Measurements from ENCODE around the gene OPRD1.
"Not testable (repeated sequence)": the region's sequence is repeated elsewhere in the genome, so short reads cannot be mapped to it uniquely, and the experiment has no call there.

Gene OPRD1

DNA sequence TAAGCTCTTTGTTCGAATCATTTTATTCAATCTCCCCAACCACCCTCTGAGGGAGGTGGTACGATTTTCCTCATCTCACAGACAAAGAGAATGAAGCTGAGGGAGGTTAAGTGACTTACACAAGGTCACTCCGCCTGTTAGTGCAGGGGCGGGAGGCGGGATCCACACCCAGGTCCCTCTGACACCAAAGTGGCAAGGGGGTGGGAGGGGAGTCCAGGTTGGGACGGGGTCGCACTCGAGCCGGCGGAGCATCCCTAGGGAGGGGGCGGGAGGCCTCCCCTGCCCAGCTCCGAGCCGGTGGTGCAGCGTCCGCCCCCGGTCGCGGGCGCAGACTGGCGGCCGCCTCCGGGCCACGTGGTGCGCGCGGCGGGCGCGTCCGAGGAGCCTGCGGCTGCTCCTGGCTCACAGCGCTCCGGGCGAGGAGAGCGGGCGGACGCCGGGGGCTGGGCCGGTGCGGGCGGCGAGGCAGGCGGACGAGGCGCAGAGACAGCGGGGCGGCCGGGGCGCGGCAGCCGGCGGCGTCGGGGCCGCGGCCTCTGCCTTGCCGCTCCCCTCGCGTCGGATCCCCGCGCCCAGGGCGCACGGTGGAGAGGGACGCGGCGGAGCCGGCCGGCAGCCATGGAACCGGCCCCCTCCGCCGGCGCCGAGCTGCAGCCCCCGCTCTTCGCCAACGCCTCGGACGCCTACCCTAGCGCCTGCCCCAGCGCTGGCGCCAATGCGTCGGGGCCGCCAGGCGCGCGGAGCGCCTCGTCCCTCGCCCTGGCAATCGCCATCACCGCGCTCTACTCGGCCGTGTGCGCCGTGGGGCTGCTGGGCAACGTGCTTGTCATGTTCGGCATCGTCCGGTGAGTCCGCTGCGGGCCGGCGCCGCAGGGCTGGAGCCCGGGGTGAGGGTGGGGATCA, at the start of gene OPRD1:
Gene OPRD1, plus strand, starts transcription at position 405 of the 903 bp plus-strand sequence. Its CDS starts 214 bp downstream, at position 619.
- DNase-seq, result peak; percentile 39

DNA sequence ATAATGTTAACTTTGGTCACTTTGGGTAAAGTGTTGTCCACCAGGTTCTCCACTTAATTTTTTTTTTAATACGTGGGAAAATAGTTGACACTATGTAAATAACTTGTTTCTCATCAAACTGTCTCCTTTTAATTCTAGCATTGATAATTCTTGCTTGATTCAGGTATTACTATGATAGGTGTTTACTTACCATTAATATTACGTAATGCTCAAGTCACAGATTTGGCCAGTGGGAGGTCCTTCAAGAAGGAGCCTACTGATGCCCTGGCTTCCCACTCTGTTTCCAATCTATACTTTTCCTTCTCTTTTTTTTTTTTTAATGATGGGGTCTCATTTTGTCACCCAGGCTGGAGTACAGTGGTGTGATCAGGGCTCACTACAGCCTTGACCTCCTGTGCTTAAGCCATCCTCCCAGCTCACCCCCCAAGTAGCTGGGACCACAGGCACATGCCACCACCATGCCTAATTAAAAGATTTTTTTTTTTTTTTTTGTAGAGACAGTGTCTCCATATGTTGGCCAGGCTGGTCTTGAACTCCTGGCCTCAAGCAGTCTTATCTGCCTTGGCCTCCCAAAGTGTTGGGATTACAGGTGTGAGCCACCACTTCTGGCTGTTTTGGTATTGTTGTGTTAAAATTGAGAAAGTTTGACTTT, 45.3 kb upstream of the OPRD1 start:
- DNase-seq, result no peak

DNA sequence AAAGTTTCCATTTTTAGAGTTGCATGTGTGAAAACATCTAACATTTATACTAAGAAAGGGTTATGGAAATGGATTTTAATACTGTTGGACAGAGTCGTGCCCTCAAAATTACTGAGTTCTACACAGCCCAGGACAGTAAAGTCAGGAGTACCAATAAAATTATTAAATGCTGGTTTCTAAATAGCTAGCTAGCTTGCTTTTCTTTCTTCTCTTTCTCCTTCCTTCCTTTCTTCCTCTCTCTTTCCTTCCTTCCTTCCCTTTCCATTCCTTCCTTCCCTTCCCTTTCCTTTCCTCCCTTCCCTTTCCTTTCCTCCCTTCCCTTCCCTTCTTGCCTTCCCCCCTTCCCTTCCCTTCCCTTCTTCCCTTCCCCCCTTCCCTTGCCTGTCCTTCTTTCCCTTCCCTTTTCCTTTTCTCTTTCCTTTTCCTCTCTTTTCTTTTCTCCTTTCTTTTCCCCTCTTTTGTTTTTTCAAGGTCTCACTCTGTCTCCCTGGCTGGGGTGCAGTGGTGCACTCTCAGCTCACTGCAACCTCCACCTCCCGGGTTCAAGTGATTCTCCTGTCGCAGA, 41.3 kb upstream of the OPRD1 start:
- DNase-seq, result no peak

DNA sequence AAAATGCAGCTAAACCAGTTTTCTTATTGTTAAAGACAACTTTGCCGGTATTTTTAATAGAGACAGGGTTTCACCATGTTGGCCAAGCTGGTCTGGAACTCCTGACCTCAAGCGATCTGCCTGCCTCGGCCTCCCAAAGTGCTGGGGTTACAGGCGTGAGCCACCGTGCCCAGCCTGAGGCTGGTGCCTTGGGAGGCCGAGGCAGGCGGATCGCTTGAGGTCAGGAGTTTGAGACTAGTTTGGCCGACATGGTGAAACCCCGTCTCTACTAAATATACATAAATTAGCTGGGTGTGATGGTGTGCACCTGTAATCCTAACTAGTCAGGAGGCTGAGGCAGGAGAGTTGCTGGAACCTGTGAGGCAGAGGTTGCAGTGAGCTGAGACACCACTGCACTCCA, 40.0 kb upstream of the OPRD1 start:
- DNase-seq, result not testable (repeated sequence)

DNA sequence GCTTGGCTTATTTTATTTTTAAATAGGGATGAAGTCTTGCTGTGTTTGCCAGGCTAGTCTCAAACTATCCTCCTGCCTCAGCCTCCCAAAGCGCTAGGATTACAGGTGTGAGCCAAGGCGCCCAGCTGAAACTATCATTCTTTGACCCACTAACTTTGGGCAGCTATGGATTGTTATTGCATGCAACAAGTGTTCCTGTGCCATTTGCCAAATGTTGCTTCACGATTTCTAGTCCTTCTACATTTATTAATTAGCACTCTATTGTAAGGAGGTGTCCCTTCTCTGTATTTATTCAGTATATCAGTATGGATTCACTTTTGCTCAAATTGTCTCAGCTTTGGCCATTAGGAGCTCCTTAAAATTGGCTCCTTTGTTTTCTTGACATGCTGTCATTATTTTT, 38.9 kb upstream of the OPRD1 start:
- no peak for DNase-seq

DNA sequence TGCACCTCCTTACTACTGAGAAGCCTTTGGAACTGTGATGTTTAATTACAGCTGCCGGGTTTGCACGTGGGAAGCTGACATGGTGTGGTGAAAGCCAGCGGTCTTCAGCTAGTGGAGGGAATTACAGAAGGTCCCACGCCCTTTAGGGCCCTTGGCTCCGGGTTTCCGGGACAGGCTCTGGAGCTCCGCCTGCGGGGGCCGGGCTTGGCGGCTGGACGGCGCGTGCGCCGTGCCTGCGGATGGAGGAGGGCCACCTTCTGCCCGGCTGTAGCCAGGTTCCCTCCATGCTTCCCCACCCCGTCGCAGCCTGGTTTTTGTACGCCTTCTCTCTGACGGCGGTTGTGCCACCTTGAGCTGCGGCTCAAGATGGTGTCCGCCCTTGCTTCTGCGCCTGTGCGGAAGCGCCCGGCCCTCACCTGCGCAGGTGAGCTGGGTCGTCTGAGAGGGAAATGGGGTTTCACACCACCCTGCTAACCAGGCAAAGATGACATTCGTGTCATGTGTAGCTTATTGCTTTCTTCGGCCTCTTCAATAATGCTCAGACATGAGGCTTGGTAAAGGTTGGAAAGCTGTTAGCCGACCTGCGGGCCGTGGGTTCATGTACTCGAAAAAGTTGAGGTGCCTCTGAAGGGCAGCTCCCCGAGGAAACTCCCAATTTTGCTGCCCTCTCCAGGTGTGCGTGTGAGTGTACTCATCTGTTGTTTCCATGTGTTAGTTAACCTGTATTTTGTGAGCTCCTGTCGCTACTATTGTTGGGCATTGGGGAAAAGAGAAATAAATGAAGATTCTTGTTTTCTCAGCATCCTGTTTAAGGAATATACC, 36.6 kb upstream of the OPRD1 start:
- peak; percentile 67 for DNase-seq

DNA sequence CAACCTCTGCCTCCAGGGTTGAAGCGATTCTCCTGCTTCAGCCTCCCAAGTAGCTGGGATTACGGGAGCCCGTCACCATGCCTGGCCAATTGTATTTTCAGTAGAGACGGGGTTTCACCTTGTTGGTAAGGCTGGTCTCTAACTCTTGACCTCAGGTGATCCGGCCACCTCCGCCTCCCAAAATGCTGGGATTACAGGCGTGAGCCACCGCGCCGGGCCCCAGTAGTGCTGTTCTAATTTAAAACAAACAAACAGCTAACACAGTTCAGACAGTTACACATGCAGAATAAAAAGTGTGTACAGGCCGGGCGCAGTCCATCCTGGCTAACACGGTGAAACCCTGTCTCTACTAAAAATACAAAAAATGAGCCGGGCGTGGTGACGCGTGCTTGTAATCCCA, 35.6 kb upstream of the OPRD1 start:
- DNase-seq, result no peak

DNA sequence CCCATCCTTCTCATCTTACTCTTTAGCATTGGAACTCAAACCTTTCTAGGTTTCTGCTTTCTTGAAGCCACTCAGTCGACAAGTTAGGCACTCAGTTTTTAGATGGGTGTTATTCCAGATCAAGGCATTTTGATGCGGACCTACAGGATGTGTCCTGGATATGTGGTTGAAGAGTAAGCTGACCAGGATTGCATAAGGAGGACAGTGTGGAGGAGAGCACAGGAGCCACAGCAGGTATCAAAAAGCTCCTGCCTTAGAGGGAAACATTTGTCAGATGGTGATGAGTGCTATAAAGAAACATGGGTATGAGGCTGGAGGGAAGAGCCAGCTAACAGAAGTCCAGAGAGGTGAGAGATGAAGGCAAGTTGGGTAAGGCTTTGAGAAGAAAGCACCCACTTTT, 33.9 kb upstream of the OPRD1 start:
- no peak for DNase-seq

DNA sequence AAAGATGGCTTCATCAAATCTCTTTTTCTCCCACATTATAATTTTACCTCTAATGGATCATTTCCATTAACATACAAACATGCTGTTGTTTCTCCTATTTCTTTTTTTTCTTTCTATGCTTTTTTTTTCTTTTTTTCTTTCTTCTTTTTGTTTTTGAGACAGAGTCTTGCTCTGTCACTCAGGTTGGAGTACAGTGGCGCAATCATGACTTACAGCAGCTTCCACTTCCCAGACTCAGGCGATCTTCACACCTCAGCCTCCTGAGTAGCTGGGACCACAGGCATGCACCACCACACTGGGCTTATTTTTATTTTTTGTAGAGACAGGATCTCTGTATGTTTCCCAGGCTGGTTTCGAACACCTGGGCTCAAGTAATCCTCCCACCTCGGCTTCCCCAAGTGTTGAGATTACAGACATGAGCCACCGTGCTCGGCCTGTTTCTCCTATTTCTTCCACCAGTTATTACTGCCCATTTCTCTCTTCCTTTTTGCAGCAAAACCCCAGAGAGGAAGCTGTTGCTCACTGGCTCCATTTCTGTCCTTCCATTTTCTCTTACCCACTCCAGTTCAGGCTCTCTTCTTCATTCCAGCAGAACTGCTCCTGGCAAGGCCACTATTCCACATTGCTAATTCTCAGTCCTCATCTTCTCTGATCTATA, 32.1 kb upstream of the OPRD1 start:
- no peak for DNase-seq

DNA sequence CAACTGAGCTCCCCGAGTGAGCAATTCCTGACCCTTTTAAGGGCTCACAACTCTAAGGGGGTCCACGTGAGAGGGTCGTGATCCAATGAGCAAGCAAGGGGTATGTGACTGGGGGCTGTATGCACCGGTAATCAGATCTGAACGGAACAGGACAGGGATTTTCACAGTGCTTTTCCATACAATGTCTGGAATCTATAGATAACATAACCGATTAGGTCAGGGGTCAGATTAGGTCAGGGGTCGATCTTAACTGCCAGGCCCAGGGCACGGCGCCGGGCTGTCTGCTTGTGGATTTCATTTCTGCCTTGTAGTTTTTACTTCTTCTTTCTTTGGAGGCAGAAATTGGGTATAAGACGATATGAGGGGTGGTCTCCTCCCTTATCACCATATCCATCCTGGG, 30.7 kb upstream of the OPRD1 start:
- DNase-seq, result no peak

DNA sequence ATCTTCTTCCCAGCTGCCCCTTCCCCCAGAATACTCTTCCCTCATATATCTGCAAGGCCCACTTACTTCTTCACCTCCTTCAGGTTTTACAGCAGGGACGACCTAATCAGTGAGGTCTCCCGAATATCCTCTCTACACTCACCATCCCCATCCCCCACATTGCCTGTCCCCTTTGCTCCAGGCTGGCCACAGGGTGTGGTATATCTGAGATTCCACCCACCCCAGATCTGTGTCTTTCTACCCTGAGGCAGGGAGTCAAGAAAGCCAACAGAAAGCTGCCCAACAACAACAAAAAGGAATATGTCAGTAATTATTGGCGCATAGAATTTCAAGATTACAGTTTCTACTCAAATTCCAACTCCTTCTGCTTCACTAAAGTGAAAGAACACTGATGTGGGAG, 30.0 kb upstream of the OPRD1 start:
- no peak for DNase-seq

DNA sequence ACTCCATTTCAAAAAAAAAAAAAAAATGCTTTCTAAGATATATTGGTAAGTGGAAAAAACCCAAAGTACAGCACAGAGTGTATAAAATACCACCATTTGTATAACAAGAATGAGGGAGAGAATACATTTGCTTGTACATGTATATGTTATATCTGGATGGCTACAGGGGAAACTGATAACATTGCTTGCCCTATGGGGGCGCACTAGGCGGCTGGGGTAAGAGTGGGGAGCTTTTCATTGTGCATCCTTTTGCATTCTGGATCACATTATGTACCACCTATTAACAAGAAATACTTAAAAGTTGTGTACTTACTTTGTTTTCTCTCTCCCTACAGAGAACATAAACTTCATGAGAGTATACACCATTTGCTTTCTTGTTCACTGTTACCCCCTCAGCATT, 28.6 kb upstream of the OPRD1 start:
- DNase-seq, result no peak

DNA sequence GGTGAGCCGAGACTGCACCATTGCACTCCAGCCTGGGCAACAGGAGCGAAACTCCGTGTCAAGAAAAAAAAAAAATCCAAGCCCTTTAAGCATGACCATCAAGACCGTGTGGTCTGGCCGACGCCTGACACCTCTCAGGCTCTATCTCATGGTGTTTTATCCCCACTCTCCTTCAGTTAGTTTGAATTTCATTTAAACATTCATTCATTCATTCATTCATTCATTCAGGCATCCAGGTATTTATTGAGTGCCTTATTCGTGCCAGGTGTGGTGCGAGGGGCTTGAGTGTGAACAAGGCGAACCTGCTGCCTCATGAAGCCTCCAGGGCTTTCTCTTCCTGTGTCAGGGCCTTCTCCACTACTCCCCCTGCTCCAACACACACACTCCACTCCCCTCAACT, 22.6 kb upstream of the OPRD1 start:
- no peak for DNase-seq

DNA sequence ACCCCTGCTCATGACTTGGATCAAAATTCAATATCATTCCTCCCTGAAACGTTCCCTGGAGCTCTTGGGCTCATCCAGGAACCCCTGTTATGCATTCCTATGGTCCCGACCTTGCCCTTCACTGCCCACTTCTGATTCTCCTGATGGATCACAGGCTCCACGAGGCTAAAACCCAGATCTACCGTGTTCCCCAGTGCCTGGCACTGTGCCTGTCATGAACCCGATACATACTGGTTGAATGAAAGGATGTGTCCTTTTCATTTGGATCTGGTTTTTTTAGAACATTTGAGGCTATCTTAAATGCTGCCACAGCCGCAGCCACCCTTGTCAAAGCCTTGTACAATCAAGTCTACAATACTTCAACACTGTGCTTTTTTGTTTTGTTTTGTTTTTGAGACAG, 22.2 kb upstream of the OPRD1 start:
- DNase-seq, result no peak

DNA sequence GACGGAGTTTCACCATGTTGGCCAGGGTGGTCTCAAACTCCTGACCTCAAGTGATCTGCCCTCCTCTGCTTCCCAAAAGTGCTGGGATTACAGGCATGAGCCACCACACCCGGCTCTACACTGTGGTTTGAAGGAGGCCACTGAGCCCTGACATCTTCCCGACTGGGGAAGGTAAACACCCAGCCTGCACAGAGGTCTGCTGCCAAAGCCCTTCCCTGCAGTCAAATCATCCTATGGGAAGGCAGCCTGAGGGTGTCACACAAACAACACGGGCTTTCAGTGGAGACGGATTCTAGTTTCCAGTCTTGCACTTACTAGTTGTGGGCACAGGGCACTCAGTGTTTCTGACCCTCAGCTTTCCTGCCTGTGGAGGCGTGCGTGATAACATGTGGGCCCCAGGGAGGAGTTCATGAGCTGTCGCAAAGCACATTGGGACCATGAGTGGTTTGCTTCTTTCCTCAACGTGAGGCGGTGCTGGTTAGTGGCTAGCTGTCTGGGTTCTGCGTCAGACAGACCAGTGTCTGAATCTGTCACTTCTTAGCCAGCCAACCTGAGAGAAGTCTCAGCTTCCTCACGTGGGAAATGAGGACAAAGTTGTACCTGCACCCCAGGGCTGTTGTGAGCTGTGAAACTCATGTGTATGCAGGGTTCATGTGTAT, 21.5 kb upstream of the OPRD1 start:
- no peak for DNase-seq

DNA sequence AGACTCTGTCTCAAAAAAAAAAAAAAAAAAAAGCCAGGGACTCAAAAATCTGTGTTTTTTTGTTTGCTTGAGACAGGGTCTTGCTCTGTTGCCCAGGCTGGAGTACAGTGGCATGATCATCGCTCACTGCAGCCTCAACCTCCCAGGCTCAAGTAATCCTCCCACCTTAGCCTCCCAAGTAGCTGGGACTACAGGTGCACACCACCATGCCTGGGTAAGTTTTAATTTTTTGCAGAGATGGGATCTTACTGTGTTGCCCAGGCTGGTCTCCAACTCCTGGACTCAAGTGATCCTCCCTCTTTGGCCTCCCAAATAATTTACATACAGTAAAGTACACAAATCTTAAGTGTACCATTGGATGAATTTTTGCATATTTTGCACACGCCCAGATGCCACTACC, 20.0 kb upstream of the OPRD1 start:
- DNase-seq, result not testable (repeated sequence)

DNA sequence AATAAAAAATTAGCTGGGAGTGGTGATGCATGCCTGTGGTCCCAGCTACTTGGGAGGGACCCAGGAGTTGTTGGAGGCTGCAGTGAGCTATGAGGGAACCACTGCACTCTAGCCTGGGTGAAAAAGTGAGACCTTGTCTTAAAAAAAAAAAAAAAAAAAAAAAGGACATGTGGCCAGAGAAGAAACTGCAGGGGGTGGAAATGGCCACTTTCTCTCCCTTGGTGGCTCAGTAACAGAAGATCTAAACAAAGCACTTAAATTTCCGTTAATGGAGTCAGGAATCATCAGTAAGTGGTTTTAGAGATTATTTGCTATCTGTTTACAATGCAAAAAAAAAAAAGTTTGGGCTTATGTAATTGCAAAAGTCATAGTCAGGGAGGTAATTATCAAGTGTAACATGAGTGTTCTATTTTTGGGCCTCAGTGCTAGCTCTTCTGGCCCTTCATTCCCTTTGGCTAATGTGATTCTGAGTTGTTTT, 19.3 kb upstream of the OPRD1 start:
- DNase-seq, result peak; percentile 27

DNA sequence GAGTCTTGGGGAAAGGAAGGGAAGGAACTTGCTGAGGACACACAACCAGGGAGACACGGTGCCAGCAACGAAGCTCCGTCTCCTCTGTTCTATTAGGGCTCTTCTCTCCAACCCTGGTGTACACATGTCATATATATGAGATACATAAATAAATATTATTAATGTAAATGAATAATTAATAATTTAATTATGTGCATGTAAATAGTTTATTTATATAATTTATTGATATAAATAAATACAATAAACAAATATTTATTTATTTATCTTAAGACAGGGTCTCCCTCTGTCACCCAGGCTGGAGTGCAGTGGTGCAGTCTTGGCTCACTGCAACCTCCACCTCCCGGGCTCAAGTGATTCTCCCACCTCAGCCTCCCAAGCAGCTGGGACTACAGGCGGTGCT, 17.4 kb upstream of the OPRD1 start:
- DNase-seq, result not testable (repeated sequence)

DNA sequence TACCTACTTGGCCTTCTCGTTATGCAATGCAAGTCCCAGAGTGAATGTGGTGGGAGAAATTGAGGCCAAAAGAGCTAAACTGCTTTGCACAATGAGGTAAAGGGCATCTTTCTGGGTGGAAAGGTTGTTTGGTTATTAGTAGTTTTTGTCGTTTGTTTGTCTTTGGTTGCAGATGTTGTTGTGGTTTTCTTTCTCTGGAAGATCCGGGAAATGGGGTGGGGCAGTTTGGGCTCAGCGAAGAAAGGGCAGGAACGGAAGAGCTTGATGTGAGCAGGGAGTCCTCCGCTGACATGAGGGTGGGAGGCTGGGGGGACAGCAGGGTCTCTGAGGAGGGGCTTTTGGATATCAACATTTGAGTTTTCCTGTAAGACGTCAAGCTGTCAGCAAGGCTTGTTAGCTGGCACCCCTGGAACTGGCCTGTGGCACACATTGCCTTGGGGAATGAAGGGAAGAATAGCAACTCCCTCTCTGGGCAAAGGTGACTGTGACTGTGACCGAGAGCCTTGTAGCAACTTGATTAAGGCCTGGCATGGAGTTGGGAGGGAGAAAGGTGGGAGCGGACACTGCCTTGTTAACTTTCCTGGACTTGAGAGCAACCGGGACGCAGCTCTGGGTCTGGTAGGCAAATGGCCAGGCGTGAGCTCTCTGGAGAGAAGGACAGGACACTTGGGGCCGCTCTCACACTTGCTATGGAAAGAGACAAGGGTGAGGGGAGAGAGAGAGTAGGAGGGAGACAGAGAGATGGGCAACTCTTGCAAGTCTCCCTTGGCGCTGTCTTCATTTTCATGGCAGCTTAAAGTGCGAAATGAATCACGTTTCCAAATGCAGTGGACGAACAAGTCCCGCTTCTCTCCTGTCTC, 15.4 kb upstream of the OPRD1 start:
- no peak for DNase-seq

DNA sequence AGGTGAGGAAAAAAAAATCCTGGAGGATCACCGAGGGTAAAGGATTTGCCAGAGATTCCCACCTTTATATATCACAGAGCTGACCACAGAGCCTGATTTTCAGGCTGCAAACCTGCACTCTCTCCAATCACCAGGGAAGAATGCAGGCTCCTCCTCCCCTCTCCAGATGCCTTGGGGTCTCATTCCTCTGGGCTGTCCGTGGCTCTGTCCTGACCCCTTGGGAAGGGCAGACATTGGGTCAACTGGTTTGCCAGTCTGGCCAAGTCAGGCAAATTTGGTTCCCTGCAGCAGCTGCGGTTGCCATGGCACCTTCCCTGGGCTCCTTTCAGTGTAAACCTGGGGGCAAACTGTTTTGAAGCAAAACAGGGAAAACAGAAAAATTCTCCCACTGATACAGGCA, 11.6 kb upstream of the OPRD1 start:
- no peak for DNase-seq

DNA sequence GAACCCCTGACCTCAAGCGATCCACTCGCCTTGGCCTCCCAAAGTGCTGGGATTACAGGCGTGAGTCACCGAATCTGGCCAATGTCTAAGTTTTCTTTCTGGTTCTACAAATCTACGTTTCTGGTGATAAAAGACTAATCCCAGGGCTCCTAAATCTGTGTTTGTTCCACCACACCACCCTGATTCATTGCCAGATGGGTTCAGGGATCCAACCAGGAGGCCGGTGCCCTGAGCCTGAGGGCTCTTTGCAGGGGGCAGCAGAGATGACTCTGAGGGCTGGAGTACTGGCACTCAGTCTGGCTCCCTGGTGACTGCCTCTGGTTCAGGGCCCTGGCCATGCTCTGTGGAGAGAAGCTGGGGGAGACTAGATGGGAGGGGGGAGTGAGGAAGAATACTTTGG, 10.5 kb upstream of the OPRD1 start:
- no peak for DNase-seq
